HEK293 (cell line): ENCODE results near the gene CDKL5.

Source experiments
- EGR2 ChIP-seq: fragments of 450-650 bp; formaldehyde crosslinking; IDR thresholded peaks from 2 replicates; pipeline ENCODE4 v1.5.1; 2016; ENCODE audit warnings: low read depth, missing biosample characterization, missing genetic modification characterization
- GLI4 ChIP-seq: fragments of 450-650 bp; formaldehyde crosslinking; IDR thresholded peaks from 2 replicates; pipeline ENCODE4 v1.5.1; 2016; ENCODE audit warnings: missing biosample characterization, missing genetic modification characterization
- HOXA7 ChIP-seq: sonication (generic); formaldehyde crosslinking; IDR thresholded peaks from 2 replicates; pipeline ENCODE4 v1.8.1; 2022; ENCODE audit warnings: missing genetic modification reagents, borderline replicate concordance
- INSM2 ChIP-seq: fragments of 450-650 bp; formaldehyde crosslinking; IDR thresholded peaks from 2 replicates; pipeline ENCODE4 v1.5.1; 2016; ENCODE audit warnings: missing biosample characterization, missing genetic modification characterization
- PBX3 ChIP-seq: sonication (generic); formaldehyde crosslinking; IDR thresholded peaks from 2 replicates; pipeline ENCODE4 v1.8.1; 2022; ENCODE audit warnings: mild to moderate bottlenecking, moderate library complexity, missing genetic modification reagents
- PRDM6 ChIP-seq: fragments of 450-650 bp; formaldehyde crosslinking; IDR thresholded peaks from 2 replicates; pipeline ENCODE4 v1.5.1; 2017; ENCODE audit warnings: missing biosample characterization, missing genetic modification characterization
- WT1 ChIP-seq: fragments of 450-650 bp; formaldehyde crosslinking; IDR thresholded peaks from 2 replicates; pipeline ENCODE4 v1.5.1; 2016; ENCODE audit warnings: missing biosample characterization, missing genetic modification characterization
- ZBTB1 ChIP-seq: fragments of 450-650 bp; formaldehyde crosslinking; IDR thresholded peaks from 2 replicates; pipeline ENCODE4 v1.5.1; 2016; ENCODE audit warnings: missing biosample characterization, missing genetic modification characterization
- ZBTB21 ChIP-seq: fragments of 450-650 bp; formaldehyde crosslinking; IDR thresholded peaks from 2 replicates; pipeline ENCODE4 v1.5.1; 2017; ENCODE audit warnings: missing biosample characterization, missing genetic modification characterization
- ZBTB7A ChIP-seq: fragments of 450-650 bp; formaldehyde crosslinking; IDR thresholded peaks from 2 replicates; pipeline ENCODE4 v1.5.1; 2016; ENCODE audit warnings: low read depth, missing biosample characterization, missing genetic modification characterization
- ZNF138 ChIP-seq: fragments of 450-650 bp; formaldehyde crosslinking; IDR thresholded peaks from 2 replicates; pipeline ENCODE4 v1.5.1; 2016; ENCODE audit warnings: missing biosample characterization, missing genetic modification characterization, borderline replicate concordance
- ZNF16 ChIP-seq: fragments of 450-650 bp; formaldehyde crosslinking; IDR thresholded peaks from 2 replicates; pipeline ENCODE4 v1.5.1; 2016; ENCODE audit warnings: low read depth, missing biosample characterization, missing genetic modification characterization
- ZNF2 ChIP-seq: fragments of 450-650 bp; formaldehyde crosslinking; IDR thresholded peaks from 2 replicates; pipeline ENCODE4 v1.5.1; 2016; ENCODE audit warnings: missing biosample characterization, missing genetic modification characterization
- ZNF214 ChIP-seq: fragments of 450-650 bp; formaldehyde crosslinking; IDR thresholded peaks from 2 replicates; pipeline ENCODE4 v1.5.1; 2017; ENCODE audit warnings: missing biosample characterization, mild to moderate bottlenecking, missing genetic modification characterization, borderline replicate concordance
- ZNF239 ChIP-seq: fragments of 450-650 bp; formaldehyde crosslinking; IDR thresholded peaks from 2 replicates; pipeline ENCODE4 v1.5.1; 2016; ENCODE audit warnings: missing biosample characterization, missing genetic modification characterization
- ZNF24 ChIP-seq: fragments of 450-650 bp; formaldehyde crosslinking; IDR thresholded peaks from 2 replicates; pipeline ENCODE4 v1.5.1; 2016; ENCODE audit warnings: missing biosample characterization, missing genetic modification characterization
- ZNF302 ChIP-seq: fragments of 450-650 bp; formaldehyde crosslinking; IDR thresholded peaks from 2 replicates; pipeline ENCODE4 v1.5.1; 2016; ENCODE audit warnings: missing biosample characterization, missing genetic modification characterization, low read depth
- ZNF324 ChIP-seq: fragments of 450-650 bp; formaldehyde crosslinking; IDR thresholded peaks from 2 replicates; pipeline ENCODE4 v1.5.1; 2016; ENCODE audit warnings: missing biosample characterization, missing genetic modification characterization
- ZNF366 ChIP-seq: fragments of 450-650 bp; formaldehyde crosslinking; conservative IDR thresholded peaks from 2 replicates; pipeline ENCODE4 v1.5.1; 2016; ENCODE audit warnings: missing biosample characterization, missing genetic modification characterization
- ZNF433 ChIP-seq: fragments of 450-650 bp; formaldehyde crosslinking; IDR thresholded peaks from 2 replicates; pipeline ENCODE4 v1.5.1; 2016; ENCODE audit warnings: missing biosample characterization, missing genetic modification characterization, low read depth
- ZNF501 ChIP-seq: fragments of 450-650 bp; formaldehyde crosslinking; IDR thresholded peaks from 2 replicates; pipeline ENCODE4 v1.5.1; 2016; ENCODE audit warnings: missing biosample characterization, missing genetic modification characterization
- ZNF521 ChIP-seq: fragments of 450-650 bp; formaldehyde crosslinking; IDR thresholded peaks from 2 replicates; pipeline ENCODE4 v1.5.1; 2017; ENCODE audit warnings: missing biosample characterization, mild to moderate bottlenecking, missing genetic modification characterization
- ZNF530 ChIP-seq: fragments of 450-650 bp; formaldehyde crosslinking; IDR thresholded peaks from 2 replicates; pipeline ENCODE4 v1.5.1; 2016; ENCODE audit warnings: low read depth, missing biosample characterization, missing genetic modification characterization
- ZNF555 ChIP-seq: fragments of 450-650 bp; formaldehyde crosslinking; conservative IDR thresholded peaks from 2 replicates; pipeline ENCODE4 v1.5.1; 2017; ENCODE audit warnings: missing biosample characterization, mild to moderate bottlenecking, missing genetic modification characterization, inconsistent platforms
- ZNF580 ChIP-seq: fragments of 450-650 bp; formaldehyde crosslinking; IDR thresholded peaks from 2 replicates; pipeline ENCODE4 v1.5.1; 2016; ENCODE audit warnings: missing biosample characterization, missing genetic modification characterization
- ZNF624 ChIP-seq: fragments of 450-650 bp; formaldehyde crosslinking; IDR thresholded peaks from 2 replicates; pipeline ENCODE4 v1.5.1; 2017; ENCODE audit warnings: missing biosample characterization, missing genetic modification characterization
- ZNF645 ChIP-seq: fragments of 450-650 bp; formaldehyde crosslinking; IDR thresholded peaks from 2 replicates; pipeline ENCODE4; 2016; ENCODE audit warnings: missing biosample characterization, missing genetic modification characterization
- ZNF670 ChIP-seq: fragments of 450-650 bp; formaldehyde crosslinking; IDR thresholded peaks from 2 replicates; pipeline ENCODE4 v1.5.1; 2016; ENCODE audit warnings: missing biosample characterization, missing genetic modification characterization, low read depth
- ZNF692 ChIP-seq: fragments of 450-650 bp; formaldehyde crosslinking; IDR thresholded peaks from 2 replicates; pipeline ENCODE4 v1.5.1; 2016; ENCODE audit warnings: missing biosample characterization, missing genetic modification characterization
- ZNF768 ChIP-seq: fragments of 450-650 bp; formaldehyde crosslinking; IDR thresholded peaks from 2 replicates; pipeline ENCODE4 v1.5.1; 2018; ENCODE audit warnings: missing biosample characterization, mild to moderate bottlenecking, missing genetic modification characterization
- ZNF792 ChIP-seq: fragments of 450-650 bp; formaldehyde crosslinking; IDR thresholded peaks from 2 replicates; pipeline ENCODE4 v1.5.1; 2016; ENCODE audit warnings: missing biosample characterization, missing genetic modification characterization
- ZNF830 ChIP-seq: fragments of 450-650 bp; IDR thresholded peaks from 2 replicates; pipeline ENCODE4 v1.5.0; 2018; ENCODE audit warnings: missing biosample characterization, missing genetic modification characterization, low read depth, mild to moderate bottlenecking, moderate library complexity
- ZSCAN4 ChIP-seq: fragments of 450-650 bp; formaldehyde crosslinking; IDR thresholded peaks from 2 replicates; pipeline ENCODE4 v1.5.1; 2017; ENCODE audit warnings: missing biosample characterization, missing genetic modification characterization

CDKL5 gene

GRCh38 chrX:18424482-18425198 is 768 bp upstream of the CDKL5 start (continued):
- TF ChIP-seq ZNF366 (tag by site-specific recombination) (peak; percentile 55), ZNF768 (tag by site-specific recombination) (no peak), ZBTB1 (tag by site-specific recombination) (no peak), ZNF433 (tag by site-specific recombination) (no peak), ZNF24 (tag by site-specific recombination) (0 out of 2 replicates have a peak, but pooled peaks have one; percentile 27), GLI4 (tag by site-specific recombination) (no peak), ZNF692 (tag by site-specific recombination) (0 out of 2 replicates have a peak, but pooled peaks have one; percentile 36), EGR2 (no peak), ZNF214 (tag by site-specific recombination) (no peak), INSM2 (no peak), ZNF521 (no peak), ZNF239 (no peak), ZNF2 (tag by site-specific recombination) (no peak), WT1 (no peak), ZNF645 (no peak), ZNF501 (tag by site-specific recombination) (no peak), ZNF302 (tag by site-specific recombination) (no peak), ZSCAN4 (tag by site-specific recombination) (peak; percentile 89), PBX3 (CRISPR knock-in tag) (no peak), PRDM6 (tag by site-specific recombination) (no peak), ZNF580 (tag by site-specific recombination) (no peak), ZNF138 (tag by site-specific recombination) (no peak), ZNF530 (tag by site-specific recombination) (no peak), ZNF16 (tag by site-specific recombination) (no peak), ZNF324 (tag by site-specific recombination) (no peak), ZBTB7A (tag by site-specific recombination) (no peak), ZNF830 (tag by site-specific recombination) (no peak), HOXA7 (CRISPR knock-in tag) (no peak), ZNF555 (tag by site-specific recombination) (no peak), ZBTB21 (peak; percentile 55; the same call in 1 of the 2 replicates), ZNF792 (tag by site-specific recombination) (no peak), ZNF670 (tag by site-specific recombination) (no peak), ZNF624 (tag by site-specific recombination) (no peak)
